Germinal center (tissue), 1 donor: Measurements from ENCODE around the gene KCNK17.

Experiments
- DNase-seq: peaks from one replicate; pipeline ENCODE4 v3.0.0; 2012; ENCODE audit warnings: mixed read lengths, low spot score

KCNK17 gene

DNA sequence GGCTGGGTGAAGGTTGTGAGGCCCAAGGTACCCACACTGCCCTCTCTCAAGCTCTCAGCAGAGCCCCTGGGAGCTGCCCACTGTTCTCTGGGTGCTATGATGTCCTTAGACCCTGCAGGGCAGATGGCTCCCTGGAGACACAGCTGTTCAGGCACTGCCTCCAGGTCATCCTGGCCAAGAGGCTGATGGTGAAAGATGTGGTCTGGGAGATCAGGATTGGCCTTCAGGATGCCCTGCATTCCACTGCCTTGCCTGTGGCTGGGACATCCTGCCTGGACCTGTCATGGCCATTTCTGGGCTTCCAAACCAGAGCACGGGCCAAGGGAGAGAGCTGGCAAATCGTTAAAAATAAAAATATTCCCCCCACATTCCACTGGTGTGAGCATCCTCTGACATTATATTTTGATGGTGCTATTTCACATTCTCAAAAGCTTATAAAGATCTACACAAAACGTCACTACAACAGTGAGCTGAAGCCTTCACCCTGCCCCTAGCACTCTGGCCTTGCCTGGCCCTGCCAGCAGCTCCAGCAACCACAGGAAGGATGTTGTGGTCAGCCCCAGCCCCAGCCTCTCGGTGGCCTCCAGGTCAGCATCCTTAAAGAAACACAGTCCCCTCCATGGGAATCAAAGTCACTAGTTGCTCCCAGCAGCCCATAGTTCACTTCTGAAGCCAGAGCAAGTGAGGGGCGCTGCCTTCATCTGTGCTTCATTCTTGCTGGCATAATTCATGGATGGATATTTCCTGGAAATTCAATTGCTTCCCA is 21.7 kb upstream of the KCNK17 start:
- no peak for DNase-seq

DNA sequence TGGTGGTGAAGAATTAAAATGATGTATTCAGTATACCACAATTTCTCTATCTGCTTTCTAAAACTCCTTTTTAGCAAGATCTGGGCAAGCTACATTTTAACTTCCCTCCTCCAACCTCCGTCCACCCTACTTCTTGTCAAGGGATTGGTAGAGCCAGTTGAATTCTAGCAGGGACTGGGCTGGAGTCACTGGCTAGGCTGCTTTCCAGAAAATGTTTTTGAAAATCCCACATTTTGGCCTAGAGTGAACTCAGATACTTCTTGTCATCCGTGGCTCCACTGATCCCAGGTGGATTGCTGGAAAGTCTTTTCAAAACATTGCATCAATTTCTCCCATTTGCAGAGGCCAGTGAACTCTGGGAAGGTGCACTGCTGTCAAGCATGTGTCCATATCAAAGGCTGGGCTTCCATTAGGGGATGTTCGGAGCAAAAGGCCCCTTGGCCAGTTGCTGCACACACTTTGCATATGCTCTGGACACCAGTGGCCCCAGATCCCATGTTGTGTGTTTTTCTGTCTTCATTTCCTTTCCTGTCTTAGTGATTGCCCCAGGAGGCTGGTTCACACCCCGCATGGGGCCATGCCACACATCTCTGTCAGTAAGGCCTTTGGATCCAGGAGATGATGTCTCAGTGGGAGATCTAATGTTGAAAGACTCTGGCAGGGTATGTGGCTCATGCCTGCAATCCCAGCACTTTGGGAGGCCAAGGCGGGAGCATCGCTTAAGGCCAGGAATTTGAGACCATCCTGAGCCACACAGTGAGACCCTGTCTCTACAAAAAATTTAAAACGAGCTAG is 19.6 kb upstream of the KCNK17 start:
- no peak for DNase-seq

DNA sequence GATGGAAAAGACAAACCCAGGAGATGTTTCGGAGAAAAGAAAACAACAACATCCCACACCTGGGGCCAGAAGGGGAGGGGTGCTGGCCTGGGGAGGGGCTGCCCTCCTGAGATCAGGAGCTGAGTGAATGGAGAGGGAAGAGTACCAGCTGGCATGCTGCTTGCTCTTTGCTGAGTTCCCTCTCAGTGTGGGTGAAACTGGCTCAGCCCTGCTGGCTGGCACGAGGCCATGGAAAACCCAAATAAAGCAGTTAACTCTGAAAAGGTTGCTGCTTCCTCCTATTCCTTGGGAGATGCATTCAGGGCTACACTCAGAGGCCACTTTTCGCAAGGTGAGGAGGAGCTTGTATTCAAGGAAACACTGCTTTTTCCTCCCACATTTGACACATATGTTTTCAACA is 16.3 kb upstream of the KCNK17 start:
- DNase-seq: no peak

DNA sequence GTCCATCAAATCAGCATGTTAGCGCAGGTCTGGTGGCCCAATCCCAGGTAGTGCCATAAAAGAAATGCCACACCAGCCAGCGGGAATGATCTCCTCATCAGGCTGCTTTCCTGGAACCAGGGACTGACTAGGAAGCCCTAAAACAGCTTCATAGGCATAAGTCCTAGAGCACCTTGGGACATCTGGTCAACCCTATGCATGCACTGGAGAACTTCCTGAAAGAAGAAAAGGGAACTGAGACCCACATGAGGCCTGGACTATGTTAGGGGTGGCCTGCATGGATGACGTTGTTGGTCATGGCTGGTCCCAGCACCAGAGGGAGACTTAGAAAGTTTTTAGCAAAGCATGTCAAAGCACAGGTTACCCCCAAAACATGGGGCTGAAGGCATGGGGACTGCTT is 15.8 kb upstream of the KCNK17 start:
- peak; percentile 28 for DNase-seq

DNA sequence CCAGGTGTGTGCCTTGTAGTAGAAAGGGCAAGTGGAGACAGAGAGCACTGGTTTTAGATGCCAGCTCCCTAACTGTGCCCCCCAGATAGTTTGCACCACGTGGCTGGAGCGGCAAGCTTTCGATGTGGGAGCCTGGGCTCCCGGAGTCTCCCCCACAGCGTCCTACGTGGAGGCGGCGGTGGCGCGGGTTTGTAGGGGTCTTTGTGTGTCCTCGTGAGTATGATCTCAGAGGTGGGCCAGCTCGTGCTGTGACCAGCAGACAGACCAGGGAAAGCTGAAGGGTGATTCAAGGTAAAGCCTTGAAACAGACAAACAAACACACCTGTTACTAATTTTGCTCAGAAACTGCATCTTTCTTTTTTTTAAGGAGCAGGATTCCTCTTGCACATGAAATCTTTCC is 13.8 kb upstream of the KCNK17 start:
- DNase-seq: no peak

DNA sequence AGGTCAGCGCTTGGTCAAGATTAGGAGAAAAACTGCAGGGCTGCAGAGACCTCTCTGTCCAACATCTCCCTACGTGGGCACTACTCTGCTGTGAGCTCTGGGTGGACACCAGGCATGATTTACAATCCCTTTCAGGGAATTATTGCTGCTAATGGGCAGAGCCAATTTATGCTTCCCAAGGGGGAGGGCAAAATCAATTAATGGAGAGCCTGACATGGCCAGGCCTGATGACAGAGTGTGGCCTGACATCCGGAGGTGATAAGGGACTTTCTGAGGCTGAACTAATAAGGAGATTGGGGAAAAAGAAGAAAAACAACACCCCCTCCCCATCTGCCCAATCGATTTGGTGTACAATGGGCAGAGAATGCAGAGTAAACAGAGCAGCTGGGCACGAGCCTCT is 13.3 kb upstream of the KCNK17 start:
- no peak for DNase-seq

DNA sequence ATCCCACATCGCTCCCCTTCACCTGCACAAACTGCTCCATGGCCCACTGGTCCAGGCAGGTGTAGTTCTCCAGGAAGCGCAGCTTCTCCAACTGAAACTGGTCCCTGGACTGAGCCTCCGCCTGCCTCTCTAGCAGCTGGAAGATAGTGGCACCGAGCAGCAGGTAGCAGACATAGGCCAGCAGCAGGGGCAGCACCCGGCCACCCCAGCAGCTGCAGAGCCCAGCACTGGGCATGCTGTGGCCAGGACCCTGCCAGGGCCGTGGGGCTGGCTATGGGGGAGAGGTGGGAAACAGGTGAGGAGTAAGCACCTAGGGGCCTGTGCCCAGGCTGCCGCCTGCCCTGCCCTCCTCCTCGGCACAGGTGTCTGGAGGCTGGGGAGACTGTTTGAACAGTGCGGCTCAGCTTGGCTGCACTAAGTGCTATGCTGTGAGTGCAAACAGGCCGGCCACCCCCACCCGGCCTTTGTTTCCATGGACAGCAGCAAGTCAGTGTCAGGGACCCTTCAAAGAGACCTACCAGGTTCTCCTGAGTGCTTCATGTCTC is 8.2 kb upstream of the KCNK17 start, which contains the start of gene KCNK16:
TSS of gene KCNK16 (minus strand) at position 397 of the 545 bp plus-strand sequence. CDS start at position 235, 162 bp downstream.
- no peak for DNase-seq

DNA sequence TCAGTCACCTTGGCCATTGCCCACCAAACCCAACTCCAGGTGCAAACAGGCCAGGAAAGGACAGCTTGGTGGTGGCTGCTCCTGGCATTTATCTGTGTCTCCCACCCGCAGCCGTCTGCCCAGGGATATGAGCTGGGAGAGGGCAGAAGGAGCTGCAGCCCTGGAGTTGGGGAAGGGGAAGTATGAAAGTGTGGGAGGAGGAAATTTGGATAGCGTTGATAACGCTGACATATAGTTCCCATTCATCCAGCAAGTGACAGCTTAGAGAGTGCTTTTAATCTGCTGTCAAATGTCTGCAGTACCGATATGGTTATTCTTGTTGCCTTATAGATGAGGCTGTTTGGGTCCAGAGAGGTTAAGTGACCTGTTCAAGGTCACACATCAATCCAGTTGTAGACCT is 7.5 kb upstream of the KCNK17 start:
- DNase-seq: no peak

DNA sequence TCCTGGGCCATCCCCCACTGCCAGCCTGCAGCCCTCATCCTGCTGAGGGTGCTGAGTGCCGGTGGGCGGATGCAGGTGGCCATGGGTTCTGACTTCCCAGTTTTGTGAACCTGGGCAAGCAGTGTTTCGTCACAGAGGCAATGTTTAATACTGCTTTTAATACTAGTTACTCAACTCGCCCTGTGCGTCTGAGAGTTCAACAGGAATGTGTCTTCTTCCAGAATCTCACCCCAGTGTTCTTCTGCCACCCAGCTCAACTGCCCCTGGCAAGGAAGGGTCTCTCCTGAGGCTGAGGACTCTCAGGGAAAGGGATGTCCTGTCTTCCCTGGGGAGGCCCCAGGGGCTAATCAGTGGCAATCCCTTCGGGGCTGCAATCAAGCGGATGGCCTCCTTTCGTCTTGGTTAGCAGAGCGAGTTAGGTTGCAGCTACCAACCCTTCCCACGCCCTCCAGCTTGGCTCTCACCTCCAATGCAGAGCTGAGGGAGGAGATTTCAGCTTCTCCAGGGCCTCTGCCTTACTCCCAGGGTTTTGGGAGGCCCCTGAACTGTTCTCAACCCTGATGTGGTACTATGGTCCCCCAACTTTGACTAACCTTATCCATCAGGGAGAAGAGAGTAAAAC is 6.3 kb upstream of the KCNK17 start:
- DNase-seq: no peak

DNA sequence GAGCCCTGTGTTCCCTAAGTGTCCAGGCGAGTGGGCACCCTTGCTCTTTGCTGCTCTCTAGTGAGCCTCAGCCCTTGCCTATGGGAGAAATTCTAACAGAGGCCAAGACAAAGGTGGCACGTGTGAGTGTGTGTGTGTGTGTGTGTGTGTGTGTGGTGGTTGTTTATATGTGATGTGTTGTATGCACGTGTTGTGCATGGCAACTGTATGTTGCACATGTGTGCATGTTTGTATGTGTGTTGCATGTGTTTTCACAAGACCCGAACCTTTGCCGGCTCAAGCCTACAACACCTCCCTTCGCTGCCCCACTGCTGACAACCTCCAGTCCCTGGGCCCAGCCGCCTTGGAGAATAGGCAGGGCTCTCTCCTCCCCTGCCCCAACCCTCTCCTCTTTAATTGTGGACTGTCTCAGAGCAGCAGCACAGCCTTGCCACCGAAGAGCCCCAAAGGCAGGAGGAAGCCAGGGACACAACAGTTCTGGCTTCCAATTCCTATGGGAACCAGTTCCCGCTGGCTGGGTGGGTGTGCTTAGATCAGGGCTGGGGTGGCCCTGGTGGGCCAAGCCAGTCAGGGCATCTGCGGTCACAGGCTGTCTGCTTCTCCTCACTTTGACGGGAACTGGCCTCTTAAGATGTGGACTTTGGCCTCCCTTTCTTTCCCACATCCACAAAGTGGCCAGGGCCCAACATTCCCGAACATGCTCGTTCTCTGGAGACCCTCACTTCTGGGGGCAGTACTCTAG is 5.6 kb upstream of the KCNK17 start:
- no peak for DNase-seq

DNA sequence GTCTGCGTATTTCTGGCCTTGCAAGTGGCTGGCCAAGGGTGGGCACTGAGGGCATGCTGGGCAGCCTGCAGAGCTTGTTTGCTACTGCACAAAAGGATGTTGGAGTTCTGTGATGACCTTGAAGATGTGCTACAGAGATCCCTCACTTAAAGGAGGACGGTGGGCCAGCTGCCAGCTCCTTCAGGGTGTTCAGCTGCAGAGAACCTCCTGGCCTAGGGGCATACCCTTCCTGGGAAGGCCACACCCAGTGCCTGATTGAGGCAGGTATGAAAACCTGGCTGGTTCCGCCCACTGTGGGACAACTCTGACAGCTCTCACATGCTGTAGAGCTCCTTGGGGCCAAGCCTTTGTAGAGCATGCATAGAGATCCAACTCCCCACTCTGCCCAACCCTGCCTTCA is 3.0 kb upstream of the KCNK17 start:
- DNase-seq: no peak

DNA sequence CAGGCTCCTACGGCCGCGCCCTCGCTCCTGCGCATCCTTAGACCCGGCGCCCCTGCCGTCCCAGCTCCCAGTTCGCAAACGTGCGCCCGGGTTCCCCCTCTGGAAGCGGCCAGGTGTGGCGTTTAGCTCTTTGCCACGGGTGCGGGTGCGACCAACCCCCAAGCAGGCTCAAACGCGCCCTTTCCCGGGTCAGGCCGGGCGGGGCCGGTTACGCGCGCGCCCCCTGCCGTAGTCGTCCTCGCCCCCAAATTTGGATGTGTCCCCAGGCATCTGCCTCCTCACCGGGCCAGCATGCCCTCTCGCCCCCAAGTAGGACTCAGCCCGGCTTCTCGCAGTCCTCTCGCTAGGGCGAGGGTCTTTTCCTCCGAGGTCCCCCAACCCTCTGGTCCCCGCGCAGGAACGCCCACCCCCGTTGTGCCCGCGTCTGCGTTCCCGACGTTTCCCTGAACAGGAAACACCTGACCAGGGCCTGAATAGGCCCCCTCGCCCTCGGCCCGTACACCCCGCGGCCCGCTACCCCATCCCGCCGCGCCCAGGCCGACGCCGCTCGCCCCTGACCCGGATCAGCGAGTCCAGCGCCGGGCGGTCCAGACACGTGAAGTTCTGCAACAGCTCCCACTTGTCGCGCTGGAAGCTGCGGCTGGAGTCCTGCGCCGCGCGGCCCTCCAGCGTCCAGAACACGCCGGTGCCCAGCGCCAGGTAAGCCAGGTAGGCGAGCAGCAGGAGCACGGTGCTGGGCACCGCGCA is 520 bp downstream of the KCNK17 start:
- DNase-seq: no peak

DNA sequence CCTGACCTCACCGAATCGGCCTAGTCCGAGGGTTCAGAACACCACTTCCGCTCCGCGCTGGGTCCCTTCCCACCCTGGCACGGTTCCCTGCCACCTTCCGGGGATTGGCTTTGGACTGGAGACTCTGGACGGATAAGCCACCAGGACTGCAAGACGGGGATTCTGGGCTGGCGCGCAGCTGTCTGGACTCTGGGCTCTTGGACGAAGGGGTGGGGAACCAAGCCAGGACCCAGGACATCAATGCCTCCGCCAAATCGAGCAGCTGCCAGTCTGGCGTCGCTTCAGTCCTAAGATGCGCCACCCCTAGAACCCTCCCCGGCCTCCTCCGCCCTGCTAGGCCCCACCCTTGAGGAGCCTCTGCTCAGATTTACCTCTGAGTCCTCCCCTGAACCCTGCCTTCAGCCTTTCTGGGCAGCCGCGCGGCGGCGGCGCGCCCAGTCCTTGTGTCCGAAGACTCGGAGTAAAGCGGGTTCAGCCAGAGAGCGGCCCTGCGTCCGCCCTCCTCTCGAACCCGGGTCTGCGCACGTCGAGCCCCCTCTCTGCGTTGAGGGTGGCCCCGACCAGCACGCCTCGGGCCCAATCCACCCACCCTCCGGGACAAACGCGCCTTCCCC is 1.2 kb downstream of the KCNK17 start:
- DNase-seq: no peak

DNA sequence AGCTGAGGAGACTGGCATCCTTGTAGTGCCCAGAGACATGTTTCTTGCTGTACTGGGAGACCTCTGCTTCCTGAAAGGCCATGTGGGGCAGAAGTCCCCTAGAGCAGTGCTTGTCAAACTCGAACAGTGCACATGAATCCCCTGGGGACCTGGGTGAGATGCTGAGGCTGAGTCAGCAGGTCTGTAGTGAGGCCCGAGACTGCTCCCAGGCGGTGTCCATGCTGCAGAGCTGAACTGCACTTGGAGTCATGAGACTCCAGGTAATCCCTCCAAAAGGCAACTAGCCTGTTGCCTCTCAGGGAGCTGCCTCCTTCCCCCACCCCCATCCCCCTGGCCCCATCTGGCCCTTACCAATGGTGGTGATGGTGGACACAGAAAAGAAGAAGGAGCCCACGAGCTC is 3.7 kb downstream of the KCNK17 start:
- DNase-seq: no peak

DNA sequence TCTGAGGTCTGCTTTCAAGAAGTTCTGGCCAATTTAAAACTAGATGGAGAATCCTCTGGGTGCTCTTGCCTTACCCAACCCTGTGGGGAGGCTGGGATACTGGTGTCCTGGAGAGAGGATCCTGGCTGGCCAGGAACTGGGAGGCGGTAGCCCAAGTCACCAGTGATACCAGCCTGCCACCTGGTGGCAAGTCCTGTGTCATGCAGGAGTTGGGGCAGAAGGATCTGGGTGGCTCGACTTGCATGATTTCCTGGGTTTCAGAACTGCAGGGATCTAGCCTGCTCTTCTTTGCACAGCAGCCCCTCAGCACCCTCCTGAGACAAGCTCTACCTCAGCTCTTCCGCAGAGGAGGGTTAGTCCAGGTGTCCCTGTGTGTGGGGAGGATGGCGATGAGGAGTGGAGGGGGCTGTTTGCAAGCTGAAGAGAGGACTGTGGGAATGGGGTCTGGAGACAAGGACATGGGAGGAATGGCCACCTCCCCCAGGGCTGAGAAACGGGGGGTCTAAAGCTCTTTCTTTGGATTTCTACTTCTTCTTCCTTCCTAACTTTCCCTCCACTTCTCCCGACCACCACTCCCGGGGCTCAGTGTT is 4.2 kb downstream of the KCNK17 start:
- peak; percentile 68 for DNase-seq

DNA sequence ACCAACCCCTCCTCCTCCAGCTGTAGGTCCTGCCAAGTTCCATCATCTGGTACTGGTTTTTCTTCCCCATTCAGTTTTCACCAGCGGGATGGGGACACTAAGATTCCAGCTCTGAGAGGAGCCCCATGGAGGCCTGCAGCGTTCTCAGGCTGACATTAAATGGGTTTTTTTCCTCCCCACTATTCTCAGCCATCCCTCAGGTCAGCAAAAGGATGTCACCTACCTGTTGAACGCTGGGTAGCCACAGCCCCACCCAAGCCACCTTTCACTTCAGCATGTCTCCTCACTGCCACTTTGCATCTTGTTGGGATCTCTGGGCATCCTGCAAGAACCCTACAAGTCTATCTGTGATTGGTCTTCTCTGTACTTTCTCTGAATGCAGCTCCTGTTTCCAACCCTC is 6.8 kb downstream of the KCNK17 start:
- DNase-seq: no peak

DNA sequence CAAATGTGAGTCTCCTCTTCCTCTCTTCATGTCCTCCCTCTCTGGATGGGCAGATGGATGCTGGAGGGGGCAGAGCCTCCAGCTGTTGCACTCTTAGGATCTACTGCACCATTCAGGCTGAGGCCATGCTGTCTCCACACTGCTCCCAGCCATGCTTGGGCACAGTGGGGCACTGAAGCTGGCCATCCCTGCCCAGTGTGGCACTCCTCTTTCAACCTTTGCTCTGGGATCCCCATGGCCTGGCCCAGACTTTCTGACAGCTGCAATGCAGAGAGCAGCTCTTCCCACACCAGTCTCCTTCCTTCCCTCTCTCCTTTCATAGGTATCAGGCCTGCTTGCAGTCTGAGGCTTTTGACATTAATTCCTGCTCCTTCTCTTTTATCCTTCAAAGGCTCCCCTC is 9.3 kb downstream of the KCNK17 start:
- DNase-seq: no peak

DNA sequence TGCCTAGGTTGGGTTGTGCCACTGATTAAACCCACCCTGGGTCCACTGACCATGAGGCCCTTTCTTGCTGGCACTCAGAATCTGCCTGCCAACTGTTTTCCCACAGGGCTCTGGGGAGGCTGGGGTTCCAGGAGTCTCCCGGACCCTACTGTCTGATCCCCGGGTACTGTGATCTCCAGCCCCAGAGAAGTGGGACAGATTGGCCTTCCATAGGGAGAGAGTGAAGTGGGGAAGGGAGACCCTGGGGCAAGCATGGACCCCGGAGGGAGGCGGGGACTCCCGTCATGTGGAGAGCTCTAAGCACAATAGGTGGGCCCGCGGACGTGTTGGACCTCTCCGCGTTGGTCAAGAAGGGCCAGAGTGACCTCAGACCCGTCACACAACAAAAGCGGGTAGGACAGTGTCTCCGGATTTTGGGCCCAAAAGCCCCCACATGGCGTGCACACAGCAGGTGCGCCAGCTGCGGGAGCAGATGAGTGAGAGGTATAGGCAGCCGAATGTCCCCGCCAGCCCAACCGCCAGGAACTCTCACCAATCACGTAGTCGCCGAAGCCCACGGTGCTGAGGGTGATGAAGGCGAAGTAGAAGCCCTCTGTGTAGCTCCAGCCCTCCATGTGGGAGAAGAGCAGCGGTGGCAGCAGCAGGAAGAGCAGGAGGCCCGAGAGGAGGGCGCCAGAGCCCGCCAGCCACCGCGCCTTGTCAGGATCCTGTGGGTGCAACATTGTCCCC is 10.6 kb downstream of the KCNK17 start:
- no peak for DNase-seq

DNA sequence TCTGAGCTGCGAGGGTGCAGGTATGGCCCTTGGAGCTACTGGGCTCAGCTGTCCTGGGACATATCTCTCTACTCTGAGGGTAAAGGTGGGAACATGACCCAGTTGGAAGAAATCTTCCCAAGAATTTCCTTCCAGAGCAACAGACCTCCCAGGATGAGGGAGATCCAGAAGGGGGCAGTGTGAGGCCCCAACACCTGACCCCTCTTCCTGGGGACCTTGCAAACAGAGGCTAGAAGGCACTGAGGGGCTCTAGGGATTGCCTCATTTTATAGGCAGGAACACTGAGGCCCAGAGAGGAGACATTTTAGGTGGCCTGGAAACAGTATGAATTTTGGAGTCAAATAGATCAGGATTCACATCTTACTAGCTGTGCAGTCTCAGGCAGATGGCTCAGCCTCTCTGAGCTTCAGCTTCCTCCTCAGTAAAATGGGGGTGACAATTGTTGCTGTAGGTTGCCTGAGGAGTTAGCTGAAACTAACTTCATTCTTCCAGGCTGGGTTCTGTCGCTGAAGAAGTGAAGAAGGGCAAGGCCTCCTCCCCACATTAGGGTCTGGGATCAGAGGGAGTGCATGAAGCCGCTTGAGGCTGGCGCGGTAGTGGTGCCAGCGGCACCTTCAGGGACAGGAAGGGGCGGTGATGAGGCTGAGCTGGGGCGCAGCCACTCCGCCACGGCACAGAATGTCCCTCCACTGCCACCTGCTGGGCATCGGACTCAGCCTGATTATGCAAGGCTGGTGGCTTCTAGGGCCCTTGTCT is 11.4 kb downstream of the KCNK17 start:
- peak; percentile 89 for DNase-seq
